GM12864 (cell line): ENCODE measurements around the gene GALK1.

Source experiments
- DNase-seq: peaks from one replicate; pipeline ENCODE4 v3.0.0-alpha.2; 2011; ENCODE audit warnings: low read depth
- H3K4me3 ChIP-seq: 2 replicates; pipeline ENCODE4 v1.5.1; 2011; ENCODE audit warnings: mild to moderate bottlenecking, low read depth, low read length, control low read depth
- TF ChIP-seq, protein P1 (sequence below): IDR thresholded peaks from 2 replicates; pipeline ENCODE4 v1.5.1; 2011; ENCODE audit warnings: low read depth, mild to moderate bottlenecking, moderate library complexity, low read length, control low read depth, inconsistent platforms; ENCODE audit errors: missing control alignments

Gene GALK1

DNA sequence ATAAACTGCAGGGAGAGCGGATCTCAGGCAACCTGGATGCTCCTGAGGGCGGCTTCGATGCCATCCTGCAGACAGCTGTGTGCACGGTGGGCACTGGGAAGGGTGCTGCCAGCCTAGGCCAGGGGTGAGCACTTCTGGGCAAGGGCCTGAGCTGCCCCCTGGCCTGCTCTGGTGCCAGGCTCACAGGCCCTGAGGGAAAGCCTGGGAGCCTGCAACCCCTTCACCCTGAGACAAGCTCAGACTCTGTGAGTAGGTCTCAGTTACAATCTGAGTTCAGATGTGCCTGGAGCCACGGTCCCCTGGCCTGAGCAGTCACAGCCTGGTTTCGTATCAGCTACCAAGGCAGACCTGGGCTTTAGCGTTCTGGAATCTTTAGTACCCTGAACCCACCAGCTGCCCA is 35.6 kb downstream of the GALK1 start:
- TF ChIP-seq, protein P1, sequence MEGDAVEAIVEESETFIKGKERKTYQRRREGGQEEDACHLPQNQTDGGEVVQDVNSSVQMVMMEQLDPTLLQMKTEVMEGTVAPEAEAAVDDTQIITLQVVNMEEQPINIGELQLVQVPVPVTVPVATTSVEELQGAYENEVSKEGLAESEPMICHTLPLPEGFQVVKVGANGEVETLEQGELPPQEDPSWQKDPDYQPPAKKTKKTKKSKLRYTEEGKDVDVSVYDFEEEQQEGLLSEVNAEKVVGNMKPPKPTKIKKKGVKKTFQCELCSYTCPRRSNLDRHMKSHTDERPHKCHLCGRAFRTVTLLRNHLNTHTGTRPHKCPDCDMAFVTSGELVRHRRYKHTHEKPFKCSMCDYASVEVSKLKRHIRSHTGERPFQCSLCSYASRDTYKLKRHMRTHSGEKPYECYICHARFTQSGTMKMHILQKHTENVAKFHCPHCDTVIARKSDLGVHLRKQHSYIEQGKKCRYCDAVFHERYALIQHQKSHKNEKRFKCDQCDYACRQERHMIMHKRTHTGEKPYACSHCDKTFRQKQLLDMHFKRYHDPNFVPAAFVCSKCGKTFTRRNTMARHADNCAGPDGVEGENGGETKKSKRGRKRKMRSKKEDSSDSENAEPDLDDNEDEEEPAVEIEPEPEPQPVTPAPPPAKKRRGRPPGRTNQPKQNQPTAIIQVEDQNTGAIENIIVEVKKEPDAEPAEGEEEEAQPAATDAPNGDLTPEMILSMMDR: no peak
- H3K4me3 ChIP-seq: no peak overlapping the region
- no peak for DNase-seq

DNA sequence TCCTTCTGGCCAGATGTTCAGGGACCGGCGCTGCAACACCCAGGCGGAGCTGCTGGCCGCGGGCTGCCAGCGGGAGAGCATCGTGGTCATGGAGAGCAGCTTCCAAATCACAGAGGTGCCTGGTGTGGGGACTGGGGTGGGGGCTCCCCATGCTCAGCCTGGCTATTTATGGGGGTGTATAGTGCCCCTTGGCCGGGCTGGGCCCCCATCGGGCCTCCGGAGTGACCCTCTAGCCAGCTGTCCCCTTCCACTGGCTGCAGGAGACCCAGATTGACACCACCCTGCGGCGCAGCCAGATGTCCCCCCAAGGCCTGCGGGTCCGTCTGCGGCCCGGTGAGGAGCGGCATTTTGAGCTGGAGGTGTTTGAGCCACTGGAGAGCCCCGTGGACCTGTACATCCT is 37.6 kb downstream of the GALK1 start:
- H3K4me3 ChIP-seq: no peak overlapping the region
- TF ChIP-seq, protein P1: no peak
- no peak for DNase-seq

DNA sequence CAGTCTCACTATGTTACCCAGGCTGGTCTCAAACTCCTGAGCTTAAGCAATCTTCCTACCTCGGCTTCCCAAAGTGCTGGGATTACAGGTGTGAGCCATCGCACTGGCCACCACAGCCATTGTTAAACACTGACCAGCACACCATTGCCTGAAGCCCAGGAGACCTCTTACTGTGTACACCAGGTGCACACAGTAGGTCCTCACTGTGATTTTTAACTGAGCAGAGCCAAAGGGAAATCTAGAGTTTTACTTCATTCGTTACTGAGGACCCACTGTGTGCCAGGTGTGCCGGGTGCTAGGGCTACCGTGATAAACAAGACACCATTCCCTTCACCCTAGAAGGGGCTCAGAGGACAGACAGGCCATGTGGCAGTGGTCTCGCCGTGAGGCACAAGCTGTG is 39.5 kb downstream of the GALK1 start:
- TF ChIP-seq, protein P1: no peak
- DNase-seq: no peak

DNA sequence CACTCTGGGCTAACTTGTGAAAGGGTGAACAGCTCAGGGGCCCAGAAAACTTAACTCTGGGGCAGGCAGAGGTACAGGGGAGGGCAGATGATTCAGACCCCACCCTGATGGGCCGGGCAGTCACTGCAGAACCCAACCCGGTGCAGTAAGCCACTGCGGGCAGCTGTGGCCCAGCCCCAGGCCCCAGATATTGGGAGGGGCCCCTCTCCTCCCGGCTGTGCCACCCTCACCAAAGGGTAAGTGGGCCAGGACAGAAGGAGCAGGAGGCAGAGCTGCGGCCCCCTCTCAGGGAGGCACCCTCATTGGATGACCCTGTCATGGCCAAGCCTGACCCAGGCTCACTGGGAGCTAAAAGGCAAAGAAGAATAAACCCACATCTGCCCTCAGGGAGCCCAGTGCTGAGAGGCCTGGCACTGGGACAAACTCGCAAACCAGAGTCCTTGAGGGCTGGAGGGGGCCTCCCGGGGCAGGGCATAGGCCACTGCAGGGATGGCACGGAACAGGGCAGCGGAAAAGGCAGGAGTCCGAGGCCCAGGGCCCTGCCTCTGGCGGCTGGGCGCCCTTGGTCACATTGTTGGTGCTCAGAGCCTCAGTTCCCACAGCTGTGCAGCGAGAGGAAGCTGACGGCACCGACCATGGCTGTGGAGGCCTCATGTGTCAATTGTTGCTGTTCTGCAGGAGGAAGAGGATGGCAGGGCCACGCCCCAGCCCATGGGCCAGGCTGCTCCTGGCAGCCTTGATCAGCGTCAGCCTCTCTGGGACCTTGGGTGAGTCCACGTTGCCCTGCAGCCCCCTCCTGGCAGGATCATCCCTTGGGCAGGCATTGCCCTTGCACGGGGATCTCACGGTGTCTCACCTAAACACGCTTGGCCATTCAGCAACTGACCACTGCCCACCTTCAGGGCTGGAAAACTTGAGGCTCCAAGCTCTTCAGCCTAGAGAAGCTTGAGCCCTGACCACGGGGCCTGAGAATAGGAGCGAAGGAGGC is 40.7 kb downstream of the GALK1 start:
- DNase-seq: no peak
- no peak overlapping the region for H3K4me3 ChIP-seq
- TF ChIP-seq, protein P1: no peak

More for the DNA sequence above, 39.5 kb downstream of the GALK1 start:
- H3K4me3 ChIP-seq: no peak overlapping the region

DNA sequence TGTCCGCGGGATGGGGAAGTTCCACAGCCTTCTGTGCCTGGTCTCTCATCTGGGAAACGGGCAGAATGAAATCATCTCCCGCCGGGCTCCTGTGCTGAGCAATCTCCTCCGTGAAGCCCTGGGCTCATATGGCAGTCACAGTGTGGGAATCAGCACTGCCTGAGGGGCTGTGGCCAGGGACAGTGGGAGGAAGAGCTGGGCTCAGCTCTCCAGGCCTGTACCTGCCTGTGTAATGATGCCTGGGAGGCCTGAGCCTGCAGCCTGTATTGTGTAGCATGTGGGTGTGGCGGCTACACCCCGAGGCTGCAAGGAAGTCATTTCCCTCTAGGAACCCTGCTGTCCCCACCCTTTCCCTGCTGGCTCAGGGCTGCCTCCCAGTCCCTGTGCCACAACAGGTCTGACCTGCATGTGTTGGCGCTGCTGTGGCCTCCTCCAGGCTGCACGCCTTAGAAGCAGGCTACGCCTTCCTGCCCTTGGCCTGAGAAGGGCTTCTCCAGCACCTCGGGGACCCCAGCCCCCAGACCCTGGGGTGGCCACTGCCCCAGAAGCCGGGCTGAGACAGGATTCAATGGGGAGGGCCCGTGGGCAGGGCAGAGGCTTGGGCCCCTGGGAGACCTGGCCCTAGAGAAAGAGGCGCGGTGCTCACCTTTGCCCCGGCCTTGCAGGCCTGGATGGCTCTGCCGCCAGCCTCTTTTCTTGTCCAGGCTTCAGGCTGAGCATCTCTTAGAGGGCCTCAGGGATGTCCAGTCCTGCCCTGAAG is 41.6 kb downstream of the GALK1 start:
- TF ChIP-seq, protein P1: no peak
- H3K4me3 ChIP-seq: no peak overlapping the region
- DNase-seq: no peak

DNA sequence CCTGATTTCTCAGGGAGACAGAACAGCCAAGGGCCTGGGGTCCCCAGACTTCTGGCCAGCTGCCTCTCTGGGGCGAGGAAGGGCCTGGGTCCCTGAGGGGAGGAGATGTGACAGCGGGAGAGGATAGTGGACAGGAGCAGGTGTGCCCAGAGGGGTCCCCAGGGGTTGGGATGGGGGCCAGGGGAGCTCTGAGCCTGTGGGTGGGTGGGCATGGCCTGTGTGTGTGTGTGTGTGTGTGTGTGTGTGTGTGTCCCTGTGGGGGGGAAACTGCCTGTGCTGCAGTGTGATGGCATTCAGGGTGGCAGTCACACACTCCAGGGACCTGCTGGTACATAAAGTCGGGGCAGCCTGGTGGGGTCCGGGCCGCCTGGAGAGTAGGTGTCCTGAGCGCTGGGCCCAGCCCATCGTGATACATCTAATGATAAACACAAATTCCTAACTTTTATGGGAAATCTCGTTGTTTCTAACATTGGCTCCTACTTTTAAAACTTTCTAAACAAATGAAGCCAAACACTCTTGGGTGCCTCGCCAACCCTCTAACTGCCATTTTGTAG is 42.4 kb downstream of the GALK1 start:
- TF ChIP-seq, protein P1: no peak
- DNase-seq: no peak
- no peak overlapping the region for H3K4me3 ChIP-seq
